Trophoblast cell (in vitro differentiated cells and primary cell): ENCODE results near the gene CLPTM1L.

ENCODE experiments used
- DNase-seq, 2 donors: peaks; one replicate each; pipeline ENCODE4 v3.0.0-alpha.2; 2016
- H2AFZ ChIP-seq: 2 replicates; pipeline ENCODE4 v1.6.1; 2013; ENCODE audit warnings: low read length, moderate library complexity, mild to moderate bottlenecking; ENCODE audit not compliant: insufficient read depth, poor library complexity
- H2AK5ac ChIP-seq: 2 replicates; pipeline ENCODE4 v1.6.1; 2013; ENCODE audit warnings: mild to moderate bottlenecking, low read length
- H2BK120ac ChIP-seq: 2 replicates; pipeline ENCODE4 v1.6.1; 2013; ENCODE audit warnings: low read length, mild to moderate bottlenecking, moderate library complexity; ENCODE audit not compliant: insufficient read depth, poor library complexity
- H2BK12ac ChIP-seq: 2 replicates; pipeline ENCODE4 v1.6.1; 2013; ENCODE audit warnings: mild to moderate bottlenecking, low read length, moderate library complexity
- H2BK5ac ChIP-seq: 2 replicates; pipeline ENCODE4 v1.6.1; 2013; ENCODE audit warnings: low read length, low read depth, moderate library complexity, mild to moderate bottlenecking; ENCODE audit not compliant: poor library complexity
- H3K14ac ChIP-seq: 2 replicates; pipeline ENCODE4 v1.6.1; 2013; ENCODE audit warnings: mild to moderate bottlenecking, low read length
- H3K18ac ChIP-seq: 2 replicates; pipeline ENCODE4 v1.6.1; 2013; ENCODE audit warnings: mild to moderate bottlenecking, low read length
- H3K23ac ChIP-seq: 2 replicates; pipeline ENCODE4 v1.6.1; 2013; ENCODE audit warnings: low read length
- H3K27ac ChIP-seq: 2 replicates; pipeline ENCODE4 v1.5.1; 2013; ENCODE audit warnings: low read depth, mild to moderate bottlenecking, inconsistent platforms, low read length, moderate library complexity
- H3K27me3 ChIP-seq: 2 replicates; pipeline ENCODE4 v1.6.1; 2013; ENCODE audit warnings: inconsistent platforms, mild to moderate bottlenecking, low read length, moderate library complexity; ENCODE audit not compliant: insufficient read depth
- H3K36me3 ChIP-seq, 2 experiments: 1 replicate in 1 of 2; 2 replicates in 1 of 2; pipeline ENCODE4 v1.6.1; 2013; ENCODE audit warnings: low read length in 2 of 2, mild to moderate bottlenecking in 2 of 2, moderate library complexity in 1 of 2; ENCODE audit not compliant: insufficient read depth in 2 of 2, control insufficient read depth in 1 of 2
- H3K4ac ChIP-seq: 2 replicates; pipeline ENCODE4 v1.6.1; 2013; ENCODE audit warnings: low read depth, mild to moderate bottlenecking, low read length, moderate library complexity
- H3K4me1 ChIP-seq, 2 experiments: 1 replicate in 1 of 2; 2 replicates in 1 of 2; pipeline ENCODE4 v1.6.1; 2013; ENCODE audit warnings: low read length in 2 of 2, mild to moderate bottlenecking in 2 of 2, moderate library complexity in 1 of 2; ENCODE audit not compliant: insufficient read depth in 2 of 2, control insufficient read depth in 1 of 2
- H3K4me2 ChIP-seq: 2 replicates; pipeline ENCODE4 v1.6.1; 2013; ENCODE audit warnings: inconsistent platforms, mild to moderate bottlenecking, low read length, moderate library complexity
- H3K4me3 ChIP-seq: 2 replicates; pipeline ENCODE4 v1.5.1; 2013; ENCODE audit warnings: mild to moderate bottlenecking, low read depth, low read length, inconsistent platforms
- H3K79me1 ChIP-seq: one replicate; pipeline ENCODE4 v1.6.1; 2013; ENCODE audit warnings: low read length
- H3K79me2 ChIP-seq: 2 replicates; pipeline ENCODE4 v1.6.1; 2013; ENCODE audit warnings: low read length, mild to moderate bottlenecking; ENCODE audit not compliant: control insufficient read depth, insufficient read depth, poor library complexity
- H3K9ac ChIP-seq: 2 replicates; pipeline ENCODE4 v1.6.1; 2013; ENCODE audit warnings: mild to moderate bottlenecking, low read length
- H3K9me3 ChIP-seq: 2 replicates; pipeline ENCODE4 v1.6.1; 2013; ENCODE audit warnings: low read depth, mild to moderate bottlenecking, control low read depth, inconsistent platforms, low read length; ENCODE audit not compliant: insufficient read depth
- H4K12ac ChIP-seq: 2 replicates; pipeline ENCODE4 v1.6.1; 2013; ENCODE audit warnings: low read depth, mild to moderate bottlenecking, low read length, moderate library complexity
- H4K8ac ChIP-seq: 2 replicates; pipeline ENCODE4 v1.6.1; 2013; ENCODE audit warnings: low read depth, mild to moderate bottlenecking, low read length, moderate library complexity
- H4K91ac ChIP-seq: one replicate; pipeline ENCODE4 v1.6.1; 2013; ENCODE audit warnings: low read depth, mild to moderate bottlenecking, low read length, moderate library complexity
- WGBS: extraction: QIAGEN DNeasy Blood & Tissue Kit; methylation state at CpG from one replicate; pipeline ENCODE4 v1.1.7; 2013; ENCODE audit warnings: missing lambda C conversion rate; ENCODE audit not compliant: insufficient read length, insufficient coverage; ENCODE audit errors: extremely low coverage; 5-methylcytosine and 5-hydroxymethylcytosine counted together

The CLPTM1L gene

DNA sequence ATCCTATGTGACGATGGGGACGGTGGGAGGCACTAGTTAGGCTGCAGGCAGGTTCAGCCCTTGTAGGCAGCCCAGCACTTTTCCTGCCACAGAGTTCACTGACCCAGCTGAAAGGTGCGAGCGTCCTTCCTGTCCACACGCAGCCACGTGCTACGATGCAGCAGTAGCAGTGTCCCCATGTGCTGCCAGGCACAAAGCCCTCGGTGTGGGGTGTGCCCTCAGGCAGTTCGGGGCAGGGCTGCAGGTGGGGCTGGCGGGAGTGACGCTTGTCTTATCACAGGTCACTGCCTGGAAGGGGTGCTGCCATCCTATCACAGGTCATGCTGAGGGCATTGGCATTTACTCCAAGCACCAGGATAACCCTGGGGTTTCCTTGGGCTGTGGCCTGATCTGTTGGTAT lies 46.8 kb upstream of the CLPTM1L start:
- peaks cover 8% of the 10 kb centered on the region for H3K27me3 ChIP-seq
- H4K12ac ChIP-seq, result no peak overlapping the region
- H2BK5ac ChIP-seq, result no peak overlapping the region
- no peak overlapping the region for H4K91ac ChIP-seq
- no peak overlapping the region for H3K9ac ChIP-seq
- no peaks in the 10 kb centered on the region for H3K36me3 ChIP-seq
- H3K4ac ChIP-seq, result no peak overlapping the region
- peaks cover 5% of the 10 kb centered on the region for H3K9me3 ChIP-seq
- no CpG with 5 or more reads among the region's 11 CpGs for WGBS
- H3K4me2 ChIP-seq, result no peak overlapping the region
- no peak overlapping the region for H4K8ac ChIP-seq
- no peak overlapping the region for H3K4me3 ChIP-seq
- H2BK12ac ChIP-seq, result no peak overlapping the region
- H2AK5ac ChIP-seq, result no peak overlapping the region
- no peak overlapping the region for H3K18ac ChIP-seq
- no peaks in the 10 kb centered on the region for H3K79me2 ChIP-seq
- H3K4me1 ChIP-seq, result no peaks in the 10 kb centered on the region
- H3K79me1 ChIP-seq, result no peaks in the 10 kb centered on the region
- no peak overlapping the region for H3K14ac ChIP-seq
- no peak overlapping the region for H2AFZ ChIP-seq
- no peak overlapping the region for H3K23ac ChIP-seq
- no peak overlapping the region for H2BK120ac ChIP-seq
- no peak for DNase-seq
- no peak overlapping the region for H3K27ac ChIP-seq

DNA sequence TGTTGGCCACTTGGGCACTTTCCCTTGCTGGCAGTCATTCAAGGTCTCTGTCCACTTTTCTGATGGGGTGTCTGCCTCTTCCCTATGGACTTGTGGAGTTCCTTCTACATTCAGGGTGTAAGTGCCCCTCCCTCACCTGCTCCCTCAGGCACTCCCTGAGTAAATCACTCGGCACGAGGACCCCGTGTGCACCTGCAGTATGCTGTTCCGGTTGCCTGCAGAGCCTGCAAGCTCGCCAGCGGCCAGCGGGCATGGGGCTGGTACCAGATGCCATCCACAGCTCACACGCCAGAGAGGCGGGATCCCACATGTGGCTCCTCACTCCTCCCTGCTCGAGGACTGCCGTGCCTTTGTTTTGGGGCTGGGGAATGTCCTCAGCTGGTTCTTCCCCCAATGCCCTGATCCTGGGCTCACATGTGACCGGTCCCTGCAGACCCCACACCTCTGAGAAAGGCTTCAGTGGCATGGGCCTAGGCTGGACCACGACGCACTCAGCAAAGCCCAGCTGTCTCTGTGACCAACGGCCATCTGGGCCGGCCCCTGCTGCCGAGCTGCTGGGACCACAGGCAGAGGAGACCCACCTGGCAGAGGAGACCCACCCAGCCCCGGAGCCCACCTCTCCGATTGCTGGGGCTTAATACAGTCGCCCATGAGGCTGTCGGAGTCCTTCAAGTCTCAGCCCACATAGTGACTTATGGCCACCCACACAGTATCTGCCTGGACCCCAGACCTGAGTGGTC lies 46.1 kb upstream of the CLPTM1L start:
- no peak overlapping the region for H3K4me3 ChIP-seq
- H2BK12ac ChIP-seq, result no peak overlapping the region
- no peak overlapping the region for H2BK120ac ChIP-seq
- no CpG with 5 or more reads among the region's 21 CpGs for WGBS
- H3K79me1 ChIP-seq, result peaks cover 2% of the 10 kb centered on the region
- no peak overlapping the region for H2BK5ac ChIP-seq
- no peak overlapping the region for H3K23ac ChIP-seq
- DNase-seq, result no peak
- H4K12ac ChIP-seq, result no peak overlapping the region
- H4K91ac ChIP-seq, result no peak overlapping the region
- no peak overlapping the region for H3K18ac ChIP-seq
- H3K14ac ChIP-seq, result no peak overlapping the region
- no peaks in the 10 kb centered on the region for H3K36me3 ChIP-seq
- no peak overlapping the region for H3K27ac ChIP-seq
- H3K4ac ChIP-seq, result no peak overlapping the region
- peaks cover 14% of the 10 kb centered on the region for H3K27me3 ChIP-seq
- H3K79me2 ChIP-seq, result no peaks in the 10 kb centered on the region
- H2AFZ ChIP-seq, result no peak overlapping the region
- no peak overlapping the region for H2AK5ac ChIP-seq
- peaks cover 5% of the 10 kb centered on the region for H3K9me3 ChIP-seq
- peaks cover 0 to 6% of the 10 kb centered on the region in 2 experiments for H3K4me1 ChIP-seq
- no peak overlapping the region for H3K4me2 ChIP-seq
- H3K9ac ChIP-seq, result no peak overlapping the region
- no peak overlapping the region for H4K8ac ChIP-seq

DNA sequence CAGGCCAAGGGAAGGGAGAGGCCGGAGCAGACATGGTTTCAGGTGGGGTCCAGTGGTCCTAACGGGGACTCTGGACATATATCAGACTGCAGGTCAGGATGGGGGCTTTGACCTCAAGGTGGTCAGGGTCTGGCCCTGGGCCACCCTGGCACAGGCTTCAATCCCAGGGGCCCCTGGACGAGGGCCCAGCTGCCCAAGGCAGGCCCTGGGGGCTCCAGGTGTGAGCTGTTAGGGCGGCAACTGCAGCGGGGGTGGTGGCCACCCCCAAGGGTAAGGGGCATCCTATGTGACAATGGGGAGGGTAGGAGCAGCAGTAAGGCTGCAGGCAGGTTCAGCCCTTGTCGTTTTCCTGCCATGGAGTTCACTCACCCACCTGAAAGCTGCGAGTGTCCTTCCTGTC lies 45.4 kb upstream of the CLPTM1L start:
- H3K14ac ChIP-seq, result no peak overlapping the region
- no peak overlapping the region for H3K27ac ChIP-seq
- H3K4me3 ChIP-seq, result no peak overlapping the region
- no peak overlapping the region for H3K4me2 ChIP-seq
- peaks cover 2% of the 10 kb centered on the region for H3K79me1 ChIP-seq
- H2BK12ac ChIP-seq, result no peak overlapping the region
- H3K36me3 ChIP-seq, result no peaks in the 10 kb centered on the region
- H3K79me2 ChIP-seq, result no peaks in the 10 kb centered on the region
- no peak overlapping the region for H3K9ac ChIP-seq
- no peak overlapping the region for H2BK120ac ChIP-seq
- H3K23ac ChIP-seq, result no peak overlapping the region
- peaks cover 15% of the 10 kb centered on the region for H3K27me3 ChIP-seq
- no peak overlapping the region for H3K18ac ChIP-seq
- WGBS, result no CpG with 5 or more reads among the region's 7 CpGs
- peaks cover 5% of the 10 kb centered on the region for H3K9me3 ChIP-seq
- H2BK5ac ChIP-seq, result no peak overlapping the region
- H2AFZ ChIP-seq, result no peak overlapping the region
- no peak overlapping the region for H2AK5ac ChIP-seq
- H4K8ac ChIP-seq, result no peak overlapping the region
- peaks cover 0 to 12% of the 10 kb centered on the region in 2 experiments for H3K4me1 ChIP-seq
- no peak for DNase-seq
- H3K4ac ChIP-seq, result no peak overlapping the region
- H4K91ac ChIP-seq, result no peak overlapping the region
- H4K12ac ChIP-seq, result no peak overlapping the region

DNA sequence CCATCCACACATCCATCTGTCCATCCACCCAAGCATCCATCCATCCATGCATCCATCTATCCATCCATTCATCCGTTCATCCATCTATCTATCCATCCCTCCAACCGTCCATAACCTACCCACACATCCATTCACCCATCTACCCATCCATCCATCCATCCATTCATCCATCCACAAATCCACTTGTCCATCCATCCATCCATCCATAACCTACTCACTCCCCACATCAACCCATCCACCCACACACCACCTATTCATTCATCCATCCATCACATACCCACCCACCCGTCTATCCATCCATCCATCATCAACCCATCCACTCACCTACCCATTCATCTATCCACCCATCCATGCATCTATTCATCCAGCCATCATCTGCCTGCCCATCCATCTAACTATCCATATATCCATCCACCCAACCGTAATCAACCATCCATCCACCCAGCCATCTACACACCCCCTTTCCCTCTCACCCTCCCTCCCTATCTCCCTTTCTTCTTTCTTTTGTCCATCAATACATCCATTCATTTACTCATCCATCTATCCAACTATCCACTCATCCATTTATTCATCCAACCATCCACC lies 43.6 kb upstream of the CLPTM1L start:
- WGBS, result 100% methylated on average over 4 of the region's 4 CpGs
- Histone ChIP-seq H2BK120ac (no peak overlapping the region), H4K91ac (no peak overlapping the region), H3K4me1 (peaks cover 0 to 12% of the 10 kb centered on the region in 2 experiments), H3K79me1 (peaks cover 2% of the 10 kb centered on the region), H3K23ac (no peak overlapping the region), H2AK5ac (no peak overlapping the region), H3K18ac (no peak overlapping the region), H4K12ac (no peak overlapping the region), H3K9me3 (peaks cover 5% of the 10 kb centered on the region), H3K79me2 (no peaks in the 10 kb centered on the region), H3K27ac (no peak overlapping the region), H4K8ac (no peak overlapping the region), H3K27me3 (peaks cover 15% of the 10 kb centered on the region), H3K14ac (no peak overlapping the region), H3K4me3 (no peak overlapping the region), H3K4me2 (no peak overlapping the region), H3K36me3 (no peaks in the 10 kb centered on the region), H3K9ac (no peak overlapping the region), H2BK12ac (no peak overlapping the region), H2AFZ (no peak overlapping the region), H3K4ac (no peak overlapping the region), H2BK5ac (no peak overlapping the region)
- no peak for DNase-seq
